Measurements from ENCODE around the gene MTERF2.

Gene MTERF2

GRCh38 chr12:106953352-106954250, 33.3 kb downstream of the MTERF2 start:
- no peak for DNase-seq

DNA sequence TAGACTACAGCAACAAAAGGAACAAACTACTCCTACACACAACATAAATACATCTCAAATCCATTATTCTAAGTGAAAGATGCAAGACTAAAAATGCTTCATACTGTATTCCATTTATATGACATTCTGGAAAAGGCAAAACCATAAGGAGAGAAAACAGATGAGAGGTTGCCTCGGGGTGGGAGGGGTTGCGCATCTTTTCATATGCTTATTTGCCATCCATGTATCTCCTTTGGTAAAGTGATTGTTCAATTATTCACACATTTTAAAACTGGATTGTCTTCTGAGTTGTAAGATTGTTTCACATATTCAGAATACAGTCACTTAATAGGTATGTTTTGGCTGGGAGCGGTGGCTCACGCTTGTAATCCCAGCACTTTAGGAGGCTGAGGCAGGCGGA, 36.4 kb downstream of the MTERF2 start:
- no peak for DNase-seq

DNA sequence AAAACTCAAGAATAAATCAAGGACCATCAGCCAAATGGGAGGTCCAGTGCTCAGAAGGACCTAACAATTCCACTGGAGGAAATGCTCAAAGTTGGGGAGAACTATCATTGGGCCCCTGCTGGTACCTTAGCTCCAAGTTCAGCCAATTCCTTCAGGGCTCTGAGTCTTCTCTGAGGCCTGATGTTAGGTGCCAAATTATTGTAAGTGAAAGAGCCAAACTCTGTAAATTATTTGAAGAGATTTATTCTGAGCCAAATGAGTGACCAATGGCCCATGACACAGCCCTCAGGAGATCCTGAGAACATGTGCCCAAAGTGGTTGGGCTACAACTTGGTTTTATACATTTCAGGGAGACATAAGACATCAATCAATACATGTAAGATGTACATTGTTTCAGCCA, 39.5 kb downstream of the MTERF2 start:
- DNase-seq = no peak

DNA sequence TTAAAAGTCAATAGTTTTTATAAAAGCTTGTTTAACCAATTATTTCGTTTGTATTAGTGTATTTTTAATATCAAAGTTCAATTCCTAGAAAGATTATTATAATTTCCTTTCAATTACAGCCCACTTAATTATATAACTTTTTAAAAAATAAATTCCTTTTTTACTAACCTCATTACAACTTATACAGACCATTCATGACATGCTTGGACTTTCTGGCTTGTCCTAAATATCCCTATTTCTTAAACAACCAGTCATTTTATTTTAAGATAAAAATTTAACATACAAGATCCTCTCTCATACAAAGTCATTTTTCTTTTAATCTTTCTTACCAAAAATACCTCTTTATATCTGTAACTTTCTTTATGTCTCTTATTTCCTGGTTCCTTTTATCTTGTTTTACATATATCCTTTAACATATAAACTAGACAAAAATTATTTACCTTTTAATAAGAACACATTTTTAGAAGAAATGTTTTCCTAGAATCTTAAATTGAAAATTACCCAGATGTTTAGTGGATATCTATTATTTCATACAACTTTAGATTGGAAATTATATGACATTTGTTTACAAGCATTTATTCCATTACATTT, 41.6 kb downstream of the MTERF2 start:
- DNase-seq = no peak

- no peak for DNase-seq
Measured at GRCh38 chr12:106942775-106943174, 44.2 kb downstream of the MTERF2 start.

DNA sequence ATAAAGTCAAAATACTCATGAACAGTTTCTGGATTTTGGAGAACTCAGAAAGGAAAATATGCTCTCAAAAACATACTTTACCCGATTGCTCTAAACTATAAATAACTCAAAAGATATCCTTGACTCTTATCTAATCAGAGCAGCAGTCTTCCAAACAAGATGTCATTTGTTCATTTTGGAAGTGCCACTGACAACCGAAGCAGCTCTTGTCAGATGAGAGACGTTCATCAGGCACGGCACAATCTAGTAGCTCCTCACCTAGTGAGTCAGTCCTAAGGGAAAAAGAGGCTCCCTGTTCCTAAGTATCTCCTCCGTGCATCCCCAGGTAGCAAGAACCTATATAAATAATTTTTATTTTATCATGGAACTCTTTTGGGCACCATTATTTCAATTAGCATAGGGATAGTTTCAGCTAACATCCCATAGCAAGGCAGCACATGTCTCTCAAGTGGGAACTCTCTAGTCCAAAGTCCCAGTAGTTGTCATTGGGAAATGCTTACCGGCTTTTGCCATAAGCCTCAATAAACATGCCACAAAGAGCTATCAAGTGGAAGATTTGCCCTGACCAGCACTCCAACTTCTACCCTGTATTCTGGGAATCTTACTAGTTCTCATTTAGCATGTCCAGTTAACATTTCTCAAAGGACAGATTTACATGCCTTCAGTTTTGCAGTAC, 45.3 kb downstream of the MTERF2 start:
- DNase-seq = no peak

DNA sequence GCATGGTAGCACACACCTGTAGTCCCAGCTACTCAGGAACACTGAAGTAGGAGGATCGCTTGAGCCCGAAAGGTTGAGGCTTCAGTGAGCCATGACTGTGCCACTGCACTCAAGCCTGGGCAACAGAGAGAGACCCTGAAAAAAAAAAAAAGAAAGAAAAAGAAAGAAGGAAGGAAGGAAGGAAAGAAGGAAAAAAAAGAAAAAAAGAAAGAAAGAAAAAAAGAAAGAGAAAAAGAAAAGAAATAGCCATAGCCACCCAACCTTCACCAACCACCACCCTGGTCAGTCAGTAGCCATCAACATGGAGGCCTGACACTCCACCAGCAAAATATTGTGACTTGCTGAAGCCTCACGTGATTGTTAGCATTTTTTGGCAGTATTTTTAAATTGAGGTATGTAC, 52.7 kb downstream of the MTERF2 start:
- no peak for DNase-seq
